GM23248 (cell line): ENCODE data around the gene SHB.

Experiments used
- EZH2 ChIP-seq: fragments of 200-600 bp; sonication (generic); IDR thresholded peaks from 2 replicates; pipeline ENCODE4 v1.6.1; 2018; ENCODE audit warnings: antibody characterized with exemption, mild to moderate bottlenecking; ENCODE audit not compliant: insufficient read depth, poor library complexity, severe bottlenecking
- EZH2phosphoT487 ChIP-seq: fragments of 200-600 bp; sonication (generic); IDR thresholded peaks from 2 replicates; pipeline ENCODE4 v1.6.1; 2018; ENCODE audit warnings: antibody characterized with exemption, moderate library complexity, mild to moderate bottlenecking, low read depth; ENCODE audit not compliant: insufficient read depth

DNA sequence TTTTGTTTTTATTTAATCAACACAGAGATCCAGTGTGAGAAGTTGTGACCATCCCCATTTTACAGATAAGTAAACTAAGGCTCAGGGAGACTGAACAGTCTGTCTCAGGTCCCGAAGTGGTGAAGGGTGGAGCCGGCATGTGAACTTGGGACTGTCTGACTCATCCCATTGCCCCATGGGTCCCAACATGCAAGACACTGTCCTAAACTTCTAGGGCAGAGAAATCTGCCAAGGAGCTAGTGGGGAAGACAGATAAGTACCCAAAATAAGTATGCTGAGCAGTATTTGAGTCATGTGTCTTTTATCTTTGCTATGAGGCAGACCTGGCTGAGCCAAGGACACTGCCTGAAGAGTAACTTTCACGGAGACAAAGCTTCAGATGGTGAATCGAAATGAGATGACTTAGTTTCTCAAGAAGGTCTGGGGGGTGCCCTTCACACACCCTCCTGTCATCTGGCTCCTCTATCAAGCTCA lies 100.8 kb downstream of the SHB start:
- TF ChIP-seq EZH2 = no peak
- TF ChIP-seq EZH2phosphoT487 = no peak
